HepG2 (cell line): ENCODE data around the gene KIAA1755. TPM values are rescaled to one million over a fixed set of nuclear protein-coding genes. Genes with fewer than 3 reads are reported as not detected.

Experiments used
- EHMT2 ChIP-seq: fragments of 200-600 bp; sonication (generic); IDR thresholded peaks from 2 replicates; pipeline ENCODE4 v1.7.0; 2017; ENCODE audit warnings: antibody characterized with exemption, low read depth, low read length, borderline replicate concordance
- HIVEP1 ChIP-seq: sonication (generic); formaldehyde crosslinking; IDR thresholded peaks from 2 replicates; pipeline ENCODE4 v1.4.0; 2020; ENCODE audit warnings: mild to moderate bottlenecking, missing genetic modification reagents
- HMGXB4 ChIP-seq, 2 experiments: sonication (generic) in 1 of 2; formaldehyde crosslinking in 1 of 2; IDR thresholded peaks; 2 replicates each; pipeline versions ENCODE4 v1.4.0 to v1.6.1; 2018 to 2020; ENCODE audit warnings: missing genetic modification reagents in 2 of 2, borderline replicate concordance in 1 of 2, low read depth in 1 of 2, mild to moderate bottlenecking in 1 of 2, missing biosample characterization in 1 of 2
- MAFF ChIP-seq: IDR thresholded peaks from 2 replicates; pipeline ENCODE4 v1.6.1; 2011; ENCODE audit warnings: low read depth, low read length, improper control_type of control experiment
- MEIS1 ChIP-seq: sonication (generic); formaldehyde crosslinking; IDR thresholded peaks from 2 replicates; pipeline ENCODE4 v1.9.0; 2021; ENCODE audit warnings: mild to moderate bottlenecking, missing genetic modification reagents, moderate library complexity, borderline replicate concordance
- PAF1 ChIP-seq: IDR thresholded peaks from 2 replicates; pipeline ENCODE4 v1.6.1; 2016; ENCODE audit warnings: missing genetic modification reagents, missing compliant biosample characterization
- SIN3A ChIP-seq: IDR thresholded peaks from 2 replicates; pipeline ENCODE4 v1.6.1; 2011; ENCODE audit warnings: low read depth, mild to moderate bottlenecking, control low read depth, low read length, borderline replicate concordance
- SIX4 ChIP-seq: sonication (generic); formaldehyde crosslinking; IDR thresholded peaks from 2 replicates; pipeline ENCODE4 v1.4.0; 2020; ENCODE audit warnings: missing genetic modification reagents
- SRSF4 ChIP-seq: fragments of 200-400 bp; formaldehyde crosslinking; IDR thresholded peaks from one replicate; pipeline ENCODE4 v1.6.1; 2018; ENCODE audit warnings: mild to moderate bottlenecking, low read depth, low read length, moderate library complexity; ENCODE audit not compliant: poor library complexity, severe bottlenecking
- TFAP4 ChIP-seq: sonication (generic); IDR thresholded peaks from 2 replicates; pipeline ENCODE4 v1.6.1; 2016; ENCODE audit warnings: low read depth, borderline replicate concordance
- THAP9 ChIP-seq: sonication (generic); formaldehyde crosslinking; IDR thresholded peaks from 2 replicates; pipeline ENCODE4; 2020; ENCODE audit warnings: missing genetic modification reagents, mild to moderate bottlenecking, borderline replicate concordance
- ZBTB8A ChIP-seq: sonication (generic); formaldehyde crosslinking; IDR thresholded peaks from 2 replicates; pipeline ENCODE4 v1.4.0; 2020; ENCODE audit warnings: mild to moderate bottlenecking, low read depth, missing genetic modification reagents, borderline replicate concordance
- ZKSCAN1 ChIP-seq: fragments of 150-350 bp; IDR thresholded peaks from 2 replicates; pipeline ENCODE4 v1.6.1; 2014; ENCODE audit warnings: low read length
- ZNF136 ChIP-seq: sonication (generic); formaldehyde crosslinking; IDR thresholded peaks from 2 replicates; pipeline ENCODE4 v1.8.1; 2022; ENCODE audit warnings: low read depth, mild to moderate bottlenecking, moderate library complexity, missing genetic modification reagents
- ZNF317 ChIP-seq: sonication (generic); formaldehyde crosslinking; IDR thresholded peaks from 2 replicates; pipeline ENCODE4 v1.5.0; 2020; ENCODE audit warnings: mild to moderate bottlenecking, missing genetic modification reagents
- ZNF616 ChIP-seq: sonication (generic); formaldehyde crosslinking; IDR thresholded peaks from 2 replicates; pipeline ENCODE4 v1.5.0; 2020; ENCODE audit warnings: low read depth, mild to moderate bottlenecking, missing genetic modification reagents
- ZSCAN22 ChIP-seq: sonication (generic); formaldehyde crosslinking; IDR thresholded peaks from 2 replicates; pipeline ENCODE4 v1.4.0; 2020; ENCODE audit warnings: mild to moderate bottlenecking, missing genetic modification reagents
- polyA plus RNA-seq, 8 experiments: library from polyadenylated mRNA; depleted of rRNA in 3 of 8; stranded (reverse) in 7 of 8; unstranded in 1 of 8; fragments of >200 nt; fragmentation: Illumina TruSeq in 4 of 8; extraction: Trizol in 4 of 8; gene quantifications; 2 replicates each; pipeline versions ENCODE4 v1.2.1 to v1.2.3, GENCODE V29; 2011 to 2016; ENCODE audit warnings: low read depth in 4 of 8, missing spikeins in 1 of 8, mixed read lengths in 1 of 8; ENCODE audit not compliant: insufficient read depth in 1 of 8
- total RNA-seq, 5 experiments: library from RNA; depleted of rRNA; stranded (reverse); fragments of >200 nt; fragmentation: Illumina TruSeq; extraction: Trizol; gene quantifications; 2 replicates each; pipeline ENCODE4 v1.2.3, GENCODE V29; 2016; ENCODE audit warnings: low read depth in 1 of 5
- TF ChIP-seq, protein P1 (sequence below): sonication (generic); formaldehyde crosslinking; IDR thresholded peaks from 2 replicates; pipeline ENCODE4 v1.5.0; 2020; ENCODE audit warnings: mild to moderate bottlenecking, missing genetic modification reagents, borderline replicate concordance
- TF ChIP-seq, protein P2 (sequence below): sonication (generic); formaldehyde crosslinking; IDR thresholded peaks from 2 replicates; pipeline ENCODE4 v1.5.1; 2020; ENCODE audit warnings: missing genetic modification reagents, mild to moderate bottlenecking, borderline replicate concordance

KIAA1755 gene
- total and polyA plus RNA-seq, 2 of the 13 experiments (the other 11 are each of a cell fraction or from before 2014, with no cell fraction given) = 0.04 TPM; not detected in 1

DNA sequence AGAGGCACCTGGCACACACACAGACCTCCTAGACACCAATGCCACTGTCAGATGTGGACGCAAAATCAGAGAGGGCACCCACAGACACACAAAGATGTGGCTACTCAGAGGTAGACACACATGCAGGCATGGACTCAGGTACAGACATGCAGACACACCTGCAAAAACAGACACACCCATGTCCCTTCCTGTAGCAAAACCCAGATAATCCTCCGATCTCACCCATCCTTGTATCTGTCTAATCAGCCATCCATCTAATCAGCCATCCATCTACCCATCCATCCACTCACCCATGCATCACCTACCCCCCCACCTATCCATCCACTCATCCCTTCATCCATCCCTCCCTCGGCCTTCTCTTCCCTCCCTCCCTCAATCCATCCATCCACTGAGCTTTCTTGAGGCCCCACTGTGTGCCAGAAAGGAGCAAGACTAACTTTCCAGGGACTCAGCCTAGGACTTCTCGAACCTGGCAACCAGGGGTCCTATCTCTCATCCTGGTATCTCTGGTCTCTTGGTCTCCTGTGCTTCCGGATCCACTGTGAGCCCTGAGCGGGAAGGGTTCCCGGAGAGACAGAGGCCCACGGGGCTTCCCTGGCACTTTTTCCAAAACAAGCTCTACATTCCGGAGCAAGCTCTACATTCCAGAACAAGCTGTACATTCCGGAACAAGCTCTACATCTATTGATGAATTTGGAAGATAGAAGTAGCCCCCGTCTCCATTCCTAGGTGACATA, 94.4 kb downstream of the KIAA1755 start (continued):
- TF ChIP-seq THAP9 (no peak), SRSF4 (no peak), EHMT2 (no peak), ZSCAN22 (CRISPR knock-in tag) (no peak), ZBTB8A (CRISPR knock-in tag) (no peak), MEIS1 (CRISPR knock-in tag) (no peak), SIX4 (CRISPR knock-in tag) (no peak), PAF1 (CRISPR knock-in tag) (no peak), TFAP4 (no peak), HMGXB4 (CRISPR knock-in tag; IDR thresholded peaks at IDR 0.05; ENCODE audit: borderline replicate concordance in 1 of 2, low read depth in 1 of 2) (no peak), ZKSCAN1 (0 out of 2 replicates have a peak, but pooled peaks have one; percentile 72), MAFF (no peak), HIVEP1 (CRISPR knock-in tag) (0 out of 2 replicates have a peak, but pooled peaks have one; percentile 4), ZNF317 (0 out of 2 replicates have a peak, but pooled peaks have one; percentile 11), SIN3A (no peak), ZNF616 (CRISPR knock-in tag) (no peak), ZNF136 (CRISPR knock-in tag) (no peak)
- TF ChIP-seq, protein P1, sequence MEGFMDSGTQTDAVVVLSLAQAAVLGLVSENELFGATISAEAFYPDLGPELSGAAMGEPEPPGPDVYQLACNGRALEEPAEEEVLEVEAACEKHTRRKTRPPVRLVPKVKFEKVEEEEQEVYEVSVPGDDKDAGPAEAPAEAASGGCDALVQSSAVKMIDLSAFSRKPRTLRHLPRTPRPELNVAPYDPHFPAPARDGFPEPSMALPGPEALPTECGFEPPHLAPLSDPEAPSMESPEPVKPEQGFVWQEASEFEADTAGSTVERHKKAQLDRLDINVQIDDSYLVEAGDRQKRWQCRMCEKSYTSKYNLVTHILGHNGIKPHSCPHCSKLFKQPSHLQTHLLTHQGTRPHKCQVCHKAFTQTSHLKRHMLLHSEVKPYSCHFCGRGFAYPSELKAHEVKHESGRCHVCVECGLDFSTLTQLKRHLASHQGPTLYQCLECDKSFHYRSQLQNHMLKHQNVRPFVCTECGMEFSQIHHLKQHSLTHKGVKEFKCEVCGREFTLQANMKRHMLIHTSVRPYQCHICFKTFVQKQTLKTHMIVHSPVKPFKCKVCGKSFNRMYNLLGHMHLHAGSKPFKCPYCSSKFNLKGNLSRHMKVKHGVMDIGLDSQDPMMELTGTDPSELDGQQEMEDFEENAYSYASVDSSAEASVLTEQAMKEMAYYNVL (CRISPR knock-in tag) = no peak
- TF ChIP-seq, protein P2, sequence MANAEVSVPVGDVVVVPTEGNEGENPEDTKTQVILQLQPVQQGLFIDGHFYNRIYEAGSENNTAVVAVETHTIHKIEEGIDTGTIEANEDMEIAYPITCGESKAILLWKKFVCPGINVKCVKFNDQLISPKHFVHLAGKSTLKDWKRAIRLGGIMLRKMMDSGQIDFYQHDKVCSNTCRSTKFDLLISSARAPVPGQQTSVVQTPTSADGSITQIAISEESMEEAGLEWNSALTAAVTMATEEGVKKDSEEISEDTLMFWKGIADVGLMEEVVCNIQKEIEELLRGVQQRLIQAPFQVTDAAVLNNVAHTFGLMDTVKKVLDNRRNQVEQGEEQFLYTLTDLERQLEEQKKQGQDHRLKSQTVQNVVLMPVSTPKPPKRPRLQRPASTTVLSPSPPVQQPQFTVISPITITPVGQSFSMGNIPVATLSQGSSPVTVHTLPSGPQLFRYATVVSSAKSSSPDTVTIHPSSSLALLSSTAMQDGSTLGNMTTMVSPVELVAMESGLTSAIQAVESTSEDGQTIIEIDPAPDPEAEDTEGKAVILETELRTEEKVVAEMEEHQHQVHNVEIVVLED (CRISPR knock-in tag) = no peak
